C4-2B (cell line): ENCODE measurements around the gene CDKN1C.
"Not testable (repeated sequence)": the region's sequence is repeated elsewhere in the genome, so short reads cannot be mapped to it uniquely, and the experiment has no call there.

Experiments used
- H3K27ac ChIP-seq: fragments of 450-650 bp; 2 replicates; pipeline ENCODE4 v1.5.1; 2017
- ZFX ChIP-seq: fragments of 450-650 bp; IDR thresholded peaks from 2 replicates; pipeline ENCODE4 v1.6.1; 2017
- TF ChIP-seq, protein P1 (sequence below): fragments of 450-650 bp; conservative IDR thresholded peaks from 2 replicates; pipeline ENCODE4 v1.5.1; 2017; ENCODE audit warnings: mild to moderate bottlenecking

CDKN1C gene

DNA sequence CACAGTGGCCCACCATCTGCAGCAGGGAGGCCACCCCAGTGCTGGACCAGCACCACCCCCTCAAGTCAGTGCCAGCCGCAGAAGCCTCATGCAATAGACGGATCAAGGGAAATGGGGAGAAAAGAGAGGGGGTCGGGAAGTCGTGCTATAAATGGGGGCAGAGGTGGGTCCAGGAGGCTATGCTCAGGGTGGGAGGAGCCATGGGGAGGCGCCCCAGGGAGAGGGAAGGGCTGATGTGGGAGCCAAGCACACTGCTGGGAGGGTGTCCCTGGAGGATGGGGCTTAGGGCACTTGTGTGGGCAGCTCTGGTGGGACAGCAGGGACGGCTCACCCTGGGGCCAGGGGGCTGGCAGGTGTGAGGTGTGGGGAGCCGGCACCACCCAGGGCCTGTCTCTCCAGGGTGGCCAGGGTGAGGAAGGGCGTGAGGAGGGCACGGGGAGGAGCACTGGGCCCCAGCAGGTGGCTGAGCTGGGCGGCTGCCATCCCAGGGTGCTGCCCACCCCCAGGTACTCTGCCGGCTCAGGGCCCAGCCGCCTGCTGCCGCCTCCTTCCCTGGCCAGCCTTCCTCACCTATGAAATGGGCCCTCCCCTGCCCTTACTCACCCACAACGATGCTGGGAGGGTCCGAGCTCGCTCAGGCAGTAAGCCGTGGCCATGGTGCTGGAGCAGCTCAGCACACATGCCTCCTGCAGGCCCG lies 25.7 kb upstream of the CDKN1C start:
- TF ChIP-seq, protein P1, sequence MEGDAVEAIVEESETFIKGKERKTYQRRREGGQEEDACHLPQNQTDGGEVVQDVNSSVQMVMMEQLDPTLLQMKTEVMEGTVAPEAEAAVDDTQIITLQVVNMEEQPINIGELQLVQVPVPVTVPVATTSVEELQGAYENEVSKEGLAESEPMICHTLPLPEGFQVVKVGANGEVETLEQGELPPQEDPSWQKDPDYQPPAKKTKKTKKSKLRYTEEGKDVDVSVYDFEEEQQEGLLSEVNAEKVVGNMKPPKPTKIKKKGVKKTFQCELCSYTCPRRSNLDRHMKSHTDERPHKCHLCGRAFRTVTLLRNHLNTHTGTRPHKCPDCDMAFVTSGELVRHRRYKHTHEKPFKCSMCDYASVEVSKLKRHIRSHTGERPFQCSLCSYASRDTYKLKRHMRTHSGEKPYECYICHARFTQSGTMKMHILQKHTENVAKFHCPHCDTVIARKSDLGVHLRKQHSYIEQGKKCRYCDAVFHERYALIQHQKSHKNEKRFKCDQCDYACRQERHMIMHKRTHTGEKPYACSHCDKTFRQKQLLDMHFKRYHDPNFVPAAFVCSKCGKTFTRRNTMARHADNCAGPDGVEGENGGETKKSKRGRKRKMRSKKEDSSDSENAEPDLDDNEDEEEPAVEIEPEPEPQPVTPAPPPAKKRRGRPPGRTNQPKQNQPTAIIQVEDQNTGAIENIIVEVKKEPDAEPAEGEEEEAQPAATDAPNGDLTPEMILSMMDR: no peak
- no peak for TF ChIP-seq ZFX
- peak overlapping the region; percentile 94 for H3K27ac ChIP-seq

DNA sequence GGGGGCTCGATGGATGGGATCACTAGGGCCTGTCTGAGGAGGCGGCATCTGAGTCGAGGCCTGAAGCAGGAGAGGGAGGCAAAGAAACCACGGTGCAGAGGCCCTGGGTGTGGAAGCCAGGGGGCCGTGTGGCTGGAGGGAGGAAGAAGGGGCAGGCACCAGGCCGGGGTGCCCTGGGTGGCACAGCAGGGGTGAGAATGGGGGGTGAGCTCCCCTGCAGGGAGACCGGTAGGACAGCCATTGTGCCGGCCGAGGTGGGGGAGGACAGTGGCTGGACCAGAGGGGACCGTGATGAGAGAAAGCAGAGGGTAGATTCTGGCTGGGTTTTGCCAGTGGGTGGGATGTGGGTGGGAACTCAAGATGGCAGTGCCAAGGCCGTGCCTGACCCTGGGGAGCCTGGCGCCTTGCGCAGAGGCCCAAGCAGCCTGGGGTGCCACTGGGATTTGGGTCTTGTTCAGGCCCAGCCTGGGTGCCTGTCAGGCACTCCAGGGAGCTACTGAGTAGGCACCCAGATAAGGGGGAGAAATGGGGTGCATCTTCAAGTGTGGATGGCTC lies 24.9 kb upstream of the CDKN1C start:
- peak overlapping the region; percentile 94 for H3K27ac ChIP-seq
- TF ChIP-seq ZFX: no peak
- TF ChIP-seq, protein P1: no peak

DNA sequence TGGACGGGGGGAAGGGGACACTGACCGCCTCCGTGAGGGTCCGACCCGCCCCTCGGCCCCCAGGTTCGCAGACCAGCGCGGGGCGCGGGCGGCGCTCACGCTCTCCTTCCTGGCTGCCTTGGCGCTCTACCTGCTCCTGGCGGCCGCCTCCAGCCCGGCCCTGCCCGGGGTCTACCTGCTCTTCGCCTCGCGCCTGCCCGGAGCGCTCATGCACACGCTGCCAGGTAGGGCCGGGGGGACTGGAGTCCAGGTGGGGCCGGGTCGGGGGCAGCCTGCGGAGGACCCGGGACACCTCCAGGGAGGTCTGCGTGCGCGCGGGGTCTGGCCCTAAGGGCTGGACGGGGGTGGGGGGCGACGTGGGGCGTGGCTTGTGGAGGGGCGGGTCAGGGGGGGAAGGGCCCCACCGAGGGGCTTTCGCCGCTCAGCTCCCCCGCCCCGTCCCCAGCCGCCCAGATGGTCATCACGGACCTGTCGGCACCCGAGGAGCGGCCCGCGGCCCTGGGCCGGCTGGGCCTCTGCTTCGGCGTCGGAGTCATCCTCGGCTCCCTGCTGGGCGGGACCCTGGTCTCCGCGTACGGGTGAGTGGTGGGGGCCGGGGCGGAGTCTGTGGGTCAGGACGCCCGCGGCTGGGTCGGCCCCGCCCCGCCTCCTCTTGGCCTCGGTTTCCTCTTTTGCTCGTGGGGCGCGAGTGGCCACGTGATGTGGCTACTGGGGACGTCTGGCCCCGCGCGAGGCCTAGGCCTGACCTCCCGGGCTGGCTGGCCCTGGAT lies 23.7 kb upstream of the CDKN1C start:
- no peak for TF ChIP-seq ZFX
- TF ChIP-seq, protein P1: no peak

DNA sequence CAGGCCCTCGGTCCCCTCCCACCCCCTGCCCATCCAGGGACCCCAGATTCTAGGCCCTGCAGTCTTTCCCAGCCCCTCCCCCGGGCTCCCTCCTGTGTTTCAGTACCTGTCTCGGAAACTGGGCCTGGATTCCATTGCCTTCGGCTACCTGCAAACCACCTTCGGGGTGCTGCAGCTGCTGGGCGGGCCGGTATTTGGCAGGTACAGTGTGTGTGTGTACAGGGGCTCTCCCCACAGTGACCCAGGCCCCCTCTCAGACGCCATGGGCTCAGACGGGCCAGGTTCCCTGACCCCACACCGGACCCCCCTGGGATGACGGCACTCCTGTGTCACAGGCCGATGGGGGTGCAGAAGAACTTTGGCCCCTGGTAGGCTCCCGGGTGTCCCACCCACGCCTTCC lies 22.6 kb upstream of the CDKN1C start:
- no peak overlapping the region for H3K27ac ChIP-seq
- no peak for TF ChIP-seq ZFX
- TF ChIP-seq, protein P1: no peak

More for the DNA sequence above, 23.7 kb upstream of the CDKN1C start:
- H3K27ac ChIP-seq: no peak overlapping the region

DNA sequence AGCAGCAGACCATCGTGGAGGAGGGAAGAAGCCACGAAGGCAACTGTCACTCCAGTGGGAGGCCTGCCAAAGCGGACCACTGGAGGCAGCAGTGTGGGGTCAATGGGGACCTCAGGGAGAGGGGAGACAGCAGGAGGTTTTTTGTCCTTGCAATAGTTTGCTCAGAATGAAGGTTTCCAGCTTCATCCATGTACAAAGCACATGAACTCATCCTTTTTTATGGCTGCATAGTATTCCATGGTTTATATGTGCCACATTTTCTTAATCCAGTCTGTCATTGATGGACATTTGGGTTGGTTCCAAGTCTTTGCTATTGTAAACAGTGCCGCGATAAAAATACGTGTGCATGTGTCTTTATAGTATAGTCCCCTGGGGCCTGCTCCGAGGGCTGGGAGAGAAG lies 19.7 kb upstream of the CDKN1C start:
- not testable (repeated sequence) for H3K27ac ChIP-seq

DNA sequence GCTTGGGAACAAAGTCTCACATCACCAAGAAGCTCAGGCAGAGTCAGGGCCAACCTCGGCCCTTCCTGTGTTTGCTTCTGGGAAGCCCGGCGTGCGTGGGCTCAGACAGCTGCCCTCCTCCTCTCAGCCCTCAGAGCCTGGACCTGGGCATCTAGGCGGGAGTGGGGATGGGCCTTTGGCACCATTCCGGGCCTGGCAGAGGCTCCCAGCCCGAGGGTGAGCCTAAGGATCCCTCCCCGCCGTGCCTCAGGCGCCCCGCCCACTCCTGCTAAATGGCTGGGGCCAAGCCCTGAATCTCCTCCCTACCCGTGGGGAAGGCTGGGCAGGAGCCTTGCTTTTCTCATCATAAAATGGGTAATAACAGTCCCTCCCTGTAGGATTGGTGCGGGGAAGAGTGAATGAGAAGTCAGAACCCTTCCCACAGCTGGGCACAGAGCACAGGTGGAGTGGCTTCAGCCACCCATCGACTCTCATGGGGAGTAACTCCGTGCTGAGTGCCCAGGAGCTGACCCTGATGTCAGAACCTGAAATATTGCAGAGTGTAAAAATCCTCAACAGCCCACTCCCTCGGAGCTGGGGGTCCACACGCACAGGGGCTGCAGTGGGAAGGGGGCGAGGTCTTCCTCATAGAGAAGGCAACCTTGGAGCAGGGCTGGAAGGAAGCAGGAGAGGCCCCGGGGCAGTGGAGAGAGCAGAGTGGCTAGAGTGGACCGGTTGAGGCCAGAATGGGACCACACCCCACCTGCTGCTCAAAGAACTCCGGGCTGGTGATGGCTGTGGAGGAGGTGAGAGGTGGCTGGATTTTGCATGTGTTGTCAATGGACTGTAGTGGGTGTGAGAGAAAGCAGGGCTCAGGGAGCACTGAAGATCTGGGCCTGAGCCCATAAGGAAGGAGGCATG lies 18.8 kb upstream of the CDKN1C start:
- H3K27ac ChIP-seq: no peak overlapping the region
- TF ChIP-seq ZFX: no peak
- TF ChIP-seq, protein P1: no peak

DNA sequence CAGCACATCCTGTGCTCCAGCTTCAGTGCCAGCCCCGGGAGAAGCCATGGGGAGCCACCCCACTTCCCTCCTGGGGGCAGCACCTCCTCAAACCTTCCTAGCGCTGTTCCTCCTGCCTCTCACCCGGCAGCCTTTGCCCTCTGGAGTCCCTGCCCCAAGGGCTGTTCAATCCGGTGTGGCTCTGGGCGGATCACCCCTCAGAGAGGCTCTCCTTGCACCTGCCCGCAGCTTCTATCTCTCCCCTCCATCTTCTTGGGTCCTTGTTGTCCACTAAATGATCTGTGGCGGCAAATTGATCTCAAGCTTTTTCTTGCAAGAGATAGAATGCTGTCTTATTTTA lies 18.1 kb upstream of the CDKN1C start:
- TF ChIP-seq ZFX: no peak
- TF ChIP-seq, protein P1: no peak
- peak overlapping the region; percentile 92; the same call in 1 of the 2 replicates for H3K27ac ChIP-seq
